22Rv1 (cell line): Measurements from ENCODE around the gene TSEN2.

ENCODE experiments used
- ZFX ChIP-seq: fragments of 450-650 bp; IDR thresholded peaks from 2 replicates; pipeline ENCODE4 v1.6.1; 2017; ENCODE audit warnings: antibody characterized with exemption, borderline replicate concordance
- TF ChIP-seq, protein P1 (sequence below): fragments of 450-650 bp; IDR thresholded peaks from 2 replicates; pipeline ENCODE4 v1.5.1; 2017; ENCODE audit warnings: mild to moderate bottlenecking

DNA sequence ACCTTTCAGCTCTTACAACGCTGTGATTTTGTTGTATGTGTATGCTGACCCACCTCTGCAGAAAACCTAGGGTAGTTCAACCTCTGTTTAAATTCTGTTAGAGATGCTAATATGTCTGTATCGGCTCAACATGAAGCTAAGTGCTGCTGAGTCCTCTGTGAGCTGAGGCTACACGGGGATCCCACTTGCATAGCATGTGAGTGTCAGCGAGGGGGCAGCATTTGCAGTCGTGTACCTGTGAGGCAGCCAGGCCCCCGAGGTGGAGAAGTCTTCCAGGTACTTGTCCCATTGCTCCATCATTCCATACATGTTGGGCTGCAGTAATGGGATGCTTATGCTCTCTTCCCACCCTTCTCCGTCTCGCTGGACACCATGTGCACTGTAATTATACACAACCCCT lies 57.3 kb downstream of the TSEN2 start:
- TF ChIP-seq, protein P1, sequence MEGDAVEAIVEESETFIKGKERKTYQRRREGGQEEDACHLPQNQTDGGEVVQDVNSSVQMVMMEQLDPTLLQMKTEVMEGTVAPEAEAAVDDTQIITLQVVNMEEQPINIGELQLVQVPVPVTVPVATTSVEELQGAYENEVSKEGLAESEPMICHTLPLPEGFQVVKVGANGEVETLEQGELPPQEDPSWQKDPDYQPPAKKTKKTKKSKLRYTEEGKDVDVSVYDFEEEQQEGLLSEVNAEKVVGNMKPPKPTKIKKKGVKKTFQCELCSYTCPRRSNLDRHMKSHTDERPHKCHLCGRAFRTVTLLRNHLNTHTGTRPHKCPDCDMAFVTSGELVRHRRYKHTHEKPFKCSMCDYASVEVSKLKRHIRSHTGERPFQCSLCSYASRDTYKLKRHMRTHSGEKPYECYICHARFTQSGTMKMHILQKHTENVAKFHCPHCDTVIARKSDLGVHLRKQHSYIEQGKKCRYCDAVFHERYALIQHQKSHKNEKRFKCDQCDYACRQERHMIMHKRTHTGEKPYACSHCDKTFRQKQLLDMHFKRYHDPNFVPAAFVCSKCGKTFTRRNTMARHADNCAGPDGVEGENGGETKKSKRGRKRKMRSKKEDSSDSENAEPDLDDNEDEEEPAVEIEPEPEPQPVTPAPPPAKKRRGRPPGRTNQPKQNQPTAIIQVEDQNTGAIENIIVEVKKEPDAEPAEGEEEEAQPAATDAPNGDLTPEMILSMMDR: no peak
- no peak for TF ChIP-seq ZFX
